Type B pancreatic cell (in vitro differentiated cells): ENCODE measurements around the gene TMIE. TPM values are rescaled to one million over a fixed set of nuclear protein-coding genes. Genes with fewer than 3 reads are reported as not detected.
A peak's percentile ranks its signal among the peaks of the same experiment; 100 is the strongest.

Experiments
- DNase-seq: peaks from one replicate; pipeline ENCODE4 v3.0.0; 2021; ENCODE audit warnings: mixed read lengths; ENCODE audit not compliant: unreplicated experiment; ENCODE audit errors: extremely low spot score
- H3K27ac Mint-ChIP-seq: 2 replicates; pipeline ENCODE4 v1.8.0; 2021; ENCODE audit warnings: mild to moderate bottlenecking, mixed read lengths
- H3K27me3 Mint-ChIP-seq: 2 replicates; pipeline ENCODE4 v1.8.0; 2021; ENCODE audit warnings: mixed read lengths
- H3K36me3 Mint-ChIP-seq: 2 replicates; pipeline ENCODE4 v1.8.0; 2021; ENCODE audit warnings: mixed read lengths
- H3K4me1 Mint-ChIP-seq: one replicate; pipeline ENCODE4 v1.8.0; 2021; ENCODE audit warnings: mixed read lengths; ENCODE audit not compliant: unreplicated experiment
- H3K4me3 Mint-ChIP-seq: 2 replicates; pipeline ENCODE4 v1.8.0; 2021; ENCODE audit warnings: mild to moderate bottlenecking, mixed read lengths
- H3K9me3 Mint-ChIP-seq: 2 replicates; pipeline ENCODE4 v1.8.0; 2021; ENCODE audit warnings: mixed read lengths
- total RNA-seq: library from RNA; stranded (reverse); gene quantifications from 2 replicates; pipeline ENCODE4 v1.2.1, GENCODE V29; 2021; ENCODE audit warnings: low replicate concordance
- TF ChIP-seq, protein P1 (sequence below): fragments of 200-600 bp; sonication (generic); conservative IDR thresholded peaks from 2 replicates; pipeline ENCODE4 v1.5.0; 2021; ENCODE audit warnings: antibody characterized with exemption, mild to moderate bottlenecking

Gene TMIE
- total RNA-seq, 1 donor from 2014 or later, result 0.48 TPM

DNA sequence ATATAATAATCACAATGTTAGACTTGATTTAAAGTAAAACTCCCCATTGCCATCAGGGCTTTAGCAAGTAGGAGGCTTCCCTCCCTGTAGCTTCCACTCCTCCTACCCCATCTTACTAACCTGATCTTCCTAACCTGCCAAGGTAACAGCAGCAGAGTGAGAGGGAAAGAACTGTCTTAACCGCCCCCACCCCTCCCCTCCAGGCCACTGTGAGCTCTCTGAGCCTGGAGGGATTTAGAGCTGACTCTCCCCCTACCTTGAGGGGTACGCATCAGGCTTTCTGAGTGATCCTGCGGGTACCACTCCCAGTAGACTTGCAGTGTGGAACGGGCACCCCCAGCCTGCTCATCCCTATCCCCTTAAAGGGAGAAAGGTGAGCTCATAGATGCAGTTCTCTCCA lies 27.8 kb downstream of the TMIE start:
- H3K36me3 Mint-ChIP-seq, result no peaks in the 10 kb centered on the region
- H3K4me3 Mint-ChIP-seq, result no peak overlapping the region
- no peak for DNase-seq
- TF ChIP-seq, protein P1, sequence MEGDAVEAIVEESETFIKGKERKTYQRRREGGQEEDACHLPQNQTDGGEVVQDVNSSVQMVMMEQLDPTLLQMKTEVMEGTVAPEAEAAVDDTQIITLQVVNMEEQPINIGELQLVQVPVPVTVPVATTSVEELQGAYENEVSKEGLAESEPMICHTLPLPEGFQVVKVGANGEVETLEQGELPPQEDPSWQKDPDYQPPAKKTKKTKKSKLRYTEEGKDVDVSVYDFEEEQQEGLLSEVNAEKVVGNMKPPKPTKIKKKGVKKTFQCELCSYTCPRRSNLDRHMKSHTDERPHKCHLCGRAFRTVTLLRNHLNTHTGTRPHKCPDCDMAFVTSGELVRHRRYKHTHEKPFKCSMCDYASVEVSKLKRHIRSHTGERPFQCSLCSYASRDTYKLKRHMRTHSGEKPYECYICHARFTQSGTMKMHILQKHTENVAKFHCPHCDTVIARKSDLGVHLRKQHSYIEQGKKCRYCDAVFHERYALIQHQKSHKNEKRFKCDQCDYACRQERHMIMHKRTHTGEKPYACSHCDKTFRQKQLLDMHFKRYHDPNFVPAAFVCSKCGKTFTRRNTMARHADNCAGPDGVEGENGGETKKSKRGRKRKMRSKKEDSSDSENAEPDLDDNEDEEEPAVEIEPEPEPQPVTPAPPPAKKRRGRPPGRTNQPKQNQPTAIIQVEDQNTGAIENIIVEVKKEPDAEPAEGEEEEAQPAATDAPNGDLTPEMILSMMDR, result no peak
- no peaks in the 10 kb centered on the region for H3K9me3 Mint-ChIP-seq
- no peak overlapping the region for H3K27ac Mint-ChIP-seq
- peaks cover 15% of the 10 kb centered on the region for H3K4me1 Mint-ChIP-seq
- no peaks in the 10 kb centered on the region for H3K27me3 Mint-ChIP-seq

- Mint-ChIP-seq H3K9me3 (no peaks in the 10 kb centered on the region), H3K4me3 (no peak overlapping the region), H3K4me1 (peaks cover 12% of the 10 kb centered on the region), H3K27me3 (no peaks in the 10 kb centered on the region), H3K27ac (no peak overlapping the region), H3K36me3 (no peaks in the 10 kb centered on the region)
- TF ChIP-seq, protein P1, result no peak
- DNase-seq, result no peak
Observed at GRCh38 chr3:46730819-46731218, 29.6 kb downstream of the TMIE start.

- Mint-ChIP-seq H3K9me3 (no peaks in the 10 kb centered on the region), H3K4me3 (no peak overlapping the region), H3K27ac (no peak overlapping the region), H3K27me3 (no peaks in the 10 kb centered on the region), H3K36me3 (no peaks in the 10 kb centered on the region), H3K4me1 (peaks cover 4% of the 10 kb centered on the region)
- TF ChIP-seq, protein P1, result no peak
- DNase-seq, result no peak
Observed at GRCh38 chr3:46731795-46732194, 30.6 kb downstream of the TMIE start.

- no peaks in the 10 kb centered on the region for H3K36me3 Mint-ChIP-seq
- H3K4me3 Mint-ChIP-seq, result no peak overlapping the region
- H3K27ac Mint-ChIP-seq, result no peak overlapping the region
- H3K4me1 Mint-ChIP-seq, result peaks cover 4% of the 10 kb centered on the region
- TF ChIP-seq, protein P1, result no peak
- no peaks in the 10 kb centered on the region for H3K9me3 Mint-ChIP-seq
- H3K27me3 Mint-ChIP-seq, result no peaks in the 10 kb centered on the region
- DNase-seq, result peak; percentile 37
Observed at GRCh38 chr3:46733026-46733800, 32.0 kb downstream of the TMIE start.

GRCh38 chr3:46734773-46735172 lies 33.6 kb downstream of the TMIE start:
- Mint-ChIP-seq H3K27ac (no peak overlapping the region), H3K4me1 (peaks cover 4% of the 10 kb centered on the region), H3K36me3 (no peaks in the 10 kb centered on the region), H3K4me3 (no peak overlapping the region), H3K9me3 (no peaks in the 10 kb centered on the region), H3K27me3 (no peaks in the 10 kb centered on the region)
- DNase-seq, result peak; percentile 44
- TF ChIP-seq, protein P1, result no peak
